NT2/D1 (cell line): ENCODE measurements around the gene ARHGAP45.

Source experiments
- DNase-seq: peaks from one replicate; pipeline ENCODE4 v3.0.0-alpha.2; 2011; ENCODE audit warnings: low read depth, low spot score
- H3K27me3 ChIP-seq: 2 replicates; pipeline ENCODE4 v1.6.0; 2011; ENCODE audit warnings: mild to moderate bottlenecking; ENCODE audit not compliant: insufficient read length, insufficient read depth
- H3K36me3 ChIP-seq: 2 replicates; pipeline ENCODE4 v1.6.1; 2011; ENCODE audit warnings: mild to moderate bottlenecking, low read length, mixed read lengths; ENCODE audit not compliant: insufficient read depth, insufficient read length
- H3K4me1 ChIP-seq: 2 replicates; pipeline ENCODE4 v1.5.1; 2011; ENCODE audit not compliant: insufficient read depth, insufficient read length
- H3K4me3 ChIP-seq: 2 replicates; pipeline ENCODE4 v1.5.1; 2011; ENCODE audit warnings: low read depth; ENCODE audit not compliant: insufficient read length
- H3K9ac ChIP-seq: 2 replicates; pipeline ENCODE4 v1.6.0; 2011; ENCODE audit warnings: low read depth; ENCODE audit not compliant: insufficient read length
- H3K9me3 ChIP-seq: 2 replicates; pipeline ENCODE4 v1.5.1; 2011; ENCODE audit warnings: mild to moderate bottlenecking, low read length; ENCODE audit not compliant: insufficient read depth
- SUZ12 ChIP-seq: IDR thresholded peaks from 2 replicates; pipeline ENCODE4 v1.6.1; 2011; ENCODE audit not compliant: insufficient read length, insufficient read depth; ENCODE audit errors: extremely low read depth
- YY1 ChIP-seq: IDR thresholded peaks from 2 replicates; pipeline ENCODE4 v1.6.1; 2011; ENCODE audit not compliant: insufficient read length, insufficient read depth
- ZNF274 ChIP-seq: IDR thresholded peaks from 2 replicates; pipeline ENCODE4 v1.6.1; 2011; ENCODE audit warnings: mild to moderate bottlenecking, low read depth, low read length

Gene ARHGAP45

DNA sequence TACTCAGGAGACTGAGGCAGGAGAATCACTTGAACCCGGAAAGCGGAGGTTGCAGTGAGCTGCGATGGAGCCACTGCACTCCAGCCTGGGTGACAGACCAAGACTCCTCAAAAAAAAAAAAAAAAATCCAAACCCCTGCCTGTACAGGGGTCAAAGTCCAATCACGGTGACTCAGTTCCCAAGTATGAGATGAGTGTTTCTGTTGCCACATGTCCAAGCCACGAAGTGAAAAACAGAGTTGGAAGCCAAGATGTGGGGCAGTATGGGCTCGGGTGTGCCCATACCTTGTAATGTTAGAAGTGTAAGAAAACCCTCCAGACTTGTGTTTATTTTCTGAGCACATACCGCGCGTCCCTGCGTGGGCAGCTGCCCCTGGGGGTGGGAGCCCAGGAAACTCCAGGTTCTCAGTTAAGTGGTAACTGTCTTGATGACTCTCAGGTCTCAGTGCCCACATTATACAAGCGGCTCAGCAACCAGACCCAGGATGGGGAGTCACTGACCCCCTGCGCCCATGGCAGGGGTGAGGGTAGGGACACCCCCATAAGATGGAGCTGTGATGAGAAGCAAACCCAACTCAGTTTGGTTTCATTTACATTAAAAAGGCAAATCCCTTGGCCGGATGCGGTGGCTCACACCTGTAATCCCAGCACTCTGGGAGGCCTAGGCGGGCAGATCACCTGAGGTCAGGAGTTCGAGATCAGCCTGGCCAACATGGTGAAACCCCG, 35.6 kb downstream of the ARHGAP45 start:
- no peak overlapping the region for H3K4me3 ChIP-seq
- no peaks in the 10 kb centered on the region for H3K27me3 ChIP-seq
- peaks cover 25% of the 10 kb centered on the region for H3K4me1 ChIP-seq
- no peak for TF ChIP-seq SUZ12
- no peak overlapping the region for H3K9ac ChIP-seq
- no peak for DNase-seq
- peaks cover 27% of the 10 kb centered on the region for H3K36me3 ChIP-seq
- no peaks in the 10 kb centered on the region for H3K9me3 ChIP-seq

DNA sequence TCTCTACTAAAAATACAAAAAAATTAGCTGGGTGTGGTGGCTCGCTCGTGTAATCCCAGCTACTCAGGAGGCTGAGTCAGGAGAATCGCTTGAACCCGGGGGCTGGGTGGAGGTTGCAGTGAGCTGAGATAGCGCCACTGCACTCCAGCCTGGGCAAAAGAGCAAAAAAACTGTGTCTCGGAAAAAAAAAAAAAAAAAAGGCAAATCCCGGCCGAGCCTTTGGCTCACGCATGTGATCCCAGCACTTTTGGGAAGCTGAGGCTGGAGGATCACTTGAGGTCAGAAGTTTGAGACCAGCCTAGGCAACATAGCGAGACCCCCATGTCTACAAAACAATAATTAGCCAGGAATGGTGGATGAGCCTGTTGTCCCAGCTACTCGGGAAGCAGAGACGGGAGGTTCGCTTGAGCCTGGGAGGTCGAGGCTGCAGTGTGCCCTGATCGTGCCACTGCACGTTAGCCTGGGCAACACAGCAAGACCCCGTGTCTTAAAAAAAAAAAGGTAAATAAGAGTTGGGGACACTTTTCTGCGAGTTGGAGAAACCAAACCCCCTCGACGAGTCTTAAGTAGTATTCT, 36.3 kb downstream of the ARHGAP45 start:
- TF ChIP-seq ZNF274 (no peak), YY1 (no peak)
- H3K36me3 ChIP-seq = peaks cover 31% of the 10 kb centered on the region
- H3K9me3 ChIP-seq = no peaks in the 10 kb centered on the region
- no peak for DNase-seq
- peaks cover 23% of the 10 kb centered on the region for H3K4me1 ChIP-seq
- no peak overlapping the region for H3K9ac ChIP-seq
- H3K4me3 ChIP-seq = peak overlapping the region; percentile 5
- H3K27me3 ChIP-seq = no peaks in the 10 kb centered on the region

DNA sequence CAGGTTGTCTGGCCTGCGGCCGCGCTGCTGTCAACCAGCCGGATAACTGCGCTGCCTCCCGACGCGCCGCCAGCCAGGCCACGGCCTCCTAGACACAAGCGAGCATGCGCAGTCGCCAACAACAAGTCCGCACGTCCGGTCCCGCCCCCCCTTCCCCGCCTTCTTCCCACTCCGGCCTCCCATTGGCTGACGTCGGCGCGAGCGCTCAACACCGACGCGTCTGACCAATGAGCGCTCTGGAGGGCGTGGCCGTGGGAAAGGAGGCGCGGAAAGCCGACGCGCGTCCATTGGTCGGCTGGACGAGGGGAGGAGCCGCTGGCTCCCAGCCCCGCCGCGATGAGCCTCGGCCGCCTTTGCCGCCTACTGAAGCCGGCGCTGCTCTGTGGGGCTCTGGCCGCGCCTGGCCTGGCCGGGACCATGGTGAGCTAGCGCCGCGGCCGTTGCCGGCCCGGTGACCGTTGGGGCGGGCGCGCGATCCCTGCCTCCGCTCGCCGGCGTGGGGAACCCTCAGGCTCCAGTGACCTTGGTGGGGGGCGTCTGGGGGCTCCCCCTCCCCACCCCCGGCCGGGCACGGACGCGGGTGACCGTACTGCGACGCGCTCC, 36.8 kb downstream of the ARHGAP45 start, which contains the start of gene GPX4:
TSS of gene GPX4 (plus strand) at position 287 of the 603 bp plus-strand sequence. CDS start at position 337, 50 bp downstream.
- H3K9me3 ChIP-seq = no peaks in the 10 kb centered on the region
- peaks cover 21% of the 10 kb centered on the region for H3K4me1 ChIP-seq
- H3K9ac ChIP-seq = peak within 1 kb of the TSS; percentile 96
- TF ChIP-seq SUZ12 = no peak
- no peak for TF ChIP-seq ZNF274
- no peak for TF ChIP-seq YY1
- H3K27me3 ChIP-seq = no peaks in the 10 kb centered on the region
- DNase-seq = peak; percentile 99
- H3K4me3 ChIP-seq = peak within 1 kb of the TSS; percentile 76
- peaks cover 35% of the 10 kb centered on the region for H3K36me3 ChIP-seq

DNA sequence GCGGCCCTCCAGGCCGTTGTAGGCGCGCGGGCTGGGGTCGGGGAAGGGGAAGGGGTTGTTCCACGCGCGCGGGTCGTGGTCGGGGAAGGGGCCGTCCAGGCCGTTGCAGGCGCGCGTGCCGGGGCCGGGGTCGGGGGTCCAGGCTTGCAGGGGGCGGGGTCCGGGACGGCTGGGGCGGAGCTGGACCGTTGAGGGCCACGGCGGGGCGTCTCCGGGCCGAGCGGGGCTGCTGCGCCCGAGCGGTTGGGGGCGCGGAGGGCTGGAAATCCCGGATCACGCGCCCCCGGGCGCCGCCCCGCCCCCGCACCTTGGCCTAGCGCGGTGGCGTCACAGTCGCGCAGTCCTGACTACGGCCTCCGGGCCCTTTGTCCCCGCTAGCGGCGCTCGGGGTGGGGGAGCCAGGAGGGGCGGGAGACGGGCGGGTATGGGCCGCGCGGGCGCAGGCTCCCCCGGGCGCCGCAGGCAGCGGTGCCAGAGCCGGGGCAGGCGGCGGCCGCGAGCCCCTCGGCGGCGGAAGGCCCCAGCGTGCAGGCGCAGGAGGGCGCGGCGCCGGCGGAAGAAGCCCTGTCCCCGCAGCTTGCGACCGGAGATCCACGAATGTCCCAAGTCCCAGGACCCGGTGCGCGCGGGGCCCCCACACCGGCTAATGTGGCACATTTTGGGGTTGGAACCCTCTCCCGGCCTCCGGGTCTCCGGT, 37.5 kb downstream of the ARHGAP45 start:
- H3K27me3 ChIP-seq = no peaks in the 10 kb centered on the region
- peak overlapping the region; percentile 76 for H3K4me3 ChIP-seq
- peaks cover 36% of the 10 kb centered on the region for H3K36me3 ChIP-seq
- no peaks in the 10 kb centered on the region for H3K9me3 ChIP-seq
- H3K4me1 ChIP-seq = peaks cover 18% of the 10 kb centered on the region
- no peak for DNase-seq
- H3K9ac ChIP-seq = peak overlapping the region; percentile 96
- TF ChIP-seq ZNF274 = no peak

DNA sequence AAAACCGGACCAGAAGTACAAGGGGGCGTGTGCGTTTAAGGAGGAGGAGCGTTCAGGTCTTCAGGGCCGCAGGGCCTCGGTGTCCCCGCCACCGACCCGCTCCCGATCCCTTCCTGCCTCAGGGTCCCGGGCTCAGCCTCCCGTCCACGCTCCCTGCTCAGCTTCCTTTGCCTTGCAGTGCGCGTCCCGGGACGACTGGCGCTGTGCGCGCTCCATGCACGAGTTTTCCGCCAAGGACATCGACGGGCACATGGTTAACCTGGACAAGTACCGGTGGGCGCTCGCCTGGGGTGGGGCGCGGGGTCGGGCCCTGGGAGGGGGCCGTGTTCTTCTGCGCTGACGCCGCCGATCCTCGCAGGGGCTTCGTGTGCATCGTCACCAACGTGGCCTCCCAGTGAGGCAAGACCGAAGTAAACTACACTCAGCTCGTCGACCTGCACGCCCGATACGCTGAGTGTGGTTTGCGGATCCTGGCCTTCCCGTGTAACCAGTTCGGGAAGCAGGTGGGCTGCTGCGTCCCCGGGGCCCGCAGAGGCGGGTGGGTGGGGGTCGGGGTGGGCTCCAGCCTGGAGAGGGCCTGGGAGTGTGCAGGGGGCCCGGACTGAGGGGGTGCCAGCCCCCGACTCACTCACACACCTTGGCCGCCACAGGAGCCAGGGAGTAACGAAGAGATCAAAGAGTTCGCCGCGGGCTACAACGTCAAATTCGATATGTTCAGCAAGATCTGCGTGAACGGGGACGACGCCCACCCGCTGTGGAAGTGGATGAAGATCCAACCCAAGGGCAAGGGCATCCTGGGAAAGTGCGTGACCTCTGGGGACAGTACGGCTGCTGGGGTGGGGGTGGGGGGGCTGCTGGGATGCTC, 38.3 kb downstream of the ARHGAP45 start:
- no peaks in the 10 kb centered on the region for H3K9me3 ChIP-seq
- no peaks in the 10 kb centered on the region for H3K27me3 ChIP-seq
- TF ChIP-seq YY1 (no peak), SUZ12 (no peak), ZNF274 (no peak)
- peaks cover 21% of the 10 kb centered on the region for H3K4me1 ChIP-seq
- peak overlapping the region; percentile 76 for H3K4me3 ChIP-seq
- DNase-seq = no peak
- peak overlapping the region; percentile 96 for H3K9ac ChIP-seq
- H3K36me3 ChIP-seq = peaks cover 43% of the 10 kb centered on the region

DNA sequence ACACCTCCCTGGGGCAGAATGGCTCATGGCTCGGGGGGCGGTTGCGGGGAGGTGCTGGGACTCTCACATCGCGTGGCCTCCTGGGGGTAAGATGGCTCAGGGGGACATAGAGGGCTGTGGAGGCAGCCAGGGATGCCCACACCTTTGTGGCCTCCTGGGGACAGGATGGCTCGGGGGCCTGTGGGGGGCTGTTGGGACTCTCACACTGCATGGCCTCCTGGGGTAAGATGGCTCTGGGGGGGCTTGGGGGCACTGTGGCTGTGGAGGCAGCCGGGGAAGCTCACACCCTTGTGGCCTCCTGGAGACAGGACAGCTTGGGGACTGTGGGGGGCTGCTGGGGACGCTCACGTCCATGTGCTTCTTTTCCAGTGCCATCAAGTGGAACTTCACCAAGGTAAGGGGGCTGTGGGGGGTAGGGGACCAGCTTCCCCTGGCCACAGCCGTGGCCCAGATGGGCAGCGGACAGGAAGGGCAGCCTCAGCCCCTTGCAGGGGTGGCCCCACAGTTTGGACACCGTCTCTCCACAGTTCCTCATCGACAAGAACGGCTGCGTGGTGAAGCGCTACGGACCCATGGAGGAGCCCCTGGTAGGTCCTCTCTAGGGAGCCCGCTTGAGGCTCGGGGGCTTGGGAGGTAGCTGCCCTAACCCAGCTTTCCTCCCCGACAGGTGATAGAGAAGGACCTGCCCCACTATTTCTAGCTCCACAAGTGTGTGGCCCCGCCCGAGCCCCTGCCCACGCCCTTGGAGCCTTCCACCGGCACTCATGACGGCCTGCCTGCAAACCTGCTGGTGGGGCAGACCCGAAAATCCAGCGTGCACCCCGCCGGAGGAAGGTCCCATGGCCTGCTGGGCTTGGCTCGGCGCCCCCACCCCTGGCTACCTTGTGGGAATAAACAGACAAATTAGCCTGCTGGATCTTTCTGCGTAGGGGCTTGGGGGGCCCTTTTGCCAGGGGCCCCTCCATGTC, 39.2 kb downstream of the ARHGAP45 start:
- no peak overlapping the region for H3K4me3 ChIP-seq
- no peak for TF ChIP-seq ZNF274
- no peak for TF ChIP-seq YY1
- TF ChIP-seq SUZ12 = no peak
- peaks cover 21% of the 10 kb centered on the region for H3K4me1 ChIP-seq
- H3K9me3 ChIP-seq = no peaks in the 10 kb centered on the region
- no peak for DNase-seq
- H3K27me3 ChIP-seq = no peaks in the 10 kb centered on the region
- peaks cover 52% of the 10 kb centered on the region for H3K36me3 ChIP-seq
- peak overlapping the region; percentile 72 for H3K9ac ChIP-seq
